Panc1 (cell line): ENCODE data around the gene ASTN2.

Source experiments
- POLR2AphosphoS5 ChIP-seq: IDR thresholded peaks from 2 replicates; pipeline ENCODE4 v1.6.1; 2012; ENCODE audit warnings: mild to moderate bottlenecking, low read depth, low read length, moderate library complexity
- TF ChIP-seq, protein P1 (sequence below): fragments of 450-650 bp; IDR thresholded peaks from 2 replicates; pipeline ENCODE4 v1.5.1; 2017; ENCODE audit warnings: mild to moderate bottlenecking
- TF ChIP-seq, protein P2 (sequence below), 2 experiments: IDR thresholded peaks; 2 replicates each; pipeline ENCODE4 v1.6.1; 2011 to 2012; ENCODE audit warnings: low read depth in 2 of 2, control low read depth in 1 of 2, low read length in 1 of 2, mild to moderate bottlenecking in 1 of 2, moderate library complexity in 1 of 2; ENCODE audit not compliant: insufficient read depth in 1 of 2

DNA sequence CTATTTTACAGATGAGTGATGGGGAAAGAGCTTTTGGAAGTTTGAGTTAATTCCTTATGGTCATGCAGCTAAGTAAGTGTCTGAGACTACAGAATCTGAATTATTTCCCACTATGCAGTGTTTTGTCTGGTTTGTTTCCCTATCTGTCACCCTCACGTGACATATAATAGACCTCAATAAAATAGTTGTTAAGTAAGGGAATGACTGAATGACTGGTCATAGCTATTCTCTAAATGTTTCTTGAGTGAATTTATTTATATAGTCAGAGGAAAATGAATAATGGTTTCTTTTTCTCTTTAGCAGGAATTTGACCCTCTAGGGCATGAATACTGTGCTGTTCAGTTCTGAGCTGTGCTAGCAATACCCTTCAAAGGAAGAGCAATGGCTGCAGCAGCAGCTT is 717.5 kb downstream of the ASTN2 start:
- TF ChIP-seq, protein P1, sequence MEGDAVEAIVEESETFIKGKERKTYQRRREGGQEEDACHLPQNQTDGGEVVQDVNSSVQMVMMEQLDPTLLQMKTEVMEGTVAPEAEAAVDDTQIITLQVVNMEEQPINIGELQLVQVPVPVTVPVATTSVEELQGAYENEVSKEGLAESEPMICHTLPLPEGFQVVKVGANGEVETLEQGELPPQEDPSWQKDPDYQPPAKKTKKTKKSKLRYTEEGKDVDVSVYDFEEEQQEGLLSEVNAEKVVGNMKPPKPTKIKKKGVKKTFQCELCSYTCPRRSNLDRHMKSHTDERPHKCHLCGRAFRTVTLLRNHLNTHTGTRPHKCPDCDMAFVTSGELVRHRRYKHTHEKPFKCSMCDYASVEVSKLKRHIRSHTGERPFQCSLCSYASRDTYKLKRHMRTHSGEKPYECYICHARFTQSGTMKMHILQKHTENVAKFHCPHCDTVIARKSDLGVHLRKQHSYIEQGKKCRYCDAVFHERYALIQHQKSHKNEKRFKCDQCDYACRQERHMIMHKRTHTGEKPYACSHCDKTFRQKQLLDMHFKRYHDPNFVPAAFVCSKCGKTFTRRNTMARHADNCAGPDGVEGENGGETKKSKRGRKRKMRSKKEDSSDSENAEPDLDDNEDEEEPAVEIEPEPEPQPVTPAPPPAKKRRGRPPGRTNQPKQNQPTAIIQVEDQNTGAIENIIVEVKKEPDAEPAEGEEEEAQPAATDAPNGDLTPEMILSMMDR: no peak
- TF ChIP-seq POLR2AphosphoS5: no peak
- TF ChIP-seq, protein P2, sequence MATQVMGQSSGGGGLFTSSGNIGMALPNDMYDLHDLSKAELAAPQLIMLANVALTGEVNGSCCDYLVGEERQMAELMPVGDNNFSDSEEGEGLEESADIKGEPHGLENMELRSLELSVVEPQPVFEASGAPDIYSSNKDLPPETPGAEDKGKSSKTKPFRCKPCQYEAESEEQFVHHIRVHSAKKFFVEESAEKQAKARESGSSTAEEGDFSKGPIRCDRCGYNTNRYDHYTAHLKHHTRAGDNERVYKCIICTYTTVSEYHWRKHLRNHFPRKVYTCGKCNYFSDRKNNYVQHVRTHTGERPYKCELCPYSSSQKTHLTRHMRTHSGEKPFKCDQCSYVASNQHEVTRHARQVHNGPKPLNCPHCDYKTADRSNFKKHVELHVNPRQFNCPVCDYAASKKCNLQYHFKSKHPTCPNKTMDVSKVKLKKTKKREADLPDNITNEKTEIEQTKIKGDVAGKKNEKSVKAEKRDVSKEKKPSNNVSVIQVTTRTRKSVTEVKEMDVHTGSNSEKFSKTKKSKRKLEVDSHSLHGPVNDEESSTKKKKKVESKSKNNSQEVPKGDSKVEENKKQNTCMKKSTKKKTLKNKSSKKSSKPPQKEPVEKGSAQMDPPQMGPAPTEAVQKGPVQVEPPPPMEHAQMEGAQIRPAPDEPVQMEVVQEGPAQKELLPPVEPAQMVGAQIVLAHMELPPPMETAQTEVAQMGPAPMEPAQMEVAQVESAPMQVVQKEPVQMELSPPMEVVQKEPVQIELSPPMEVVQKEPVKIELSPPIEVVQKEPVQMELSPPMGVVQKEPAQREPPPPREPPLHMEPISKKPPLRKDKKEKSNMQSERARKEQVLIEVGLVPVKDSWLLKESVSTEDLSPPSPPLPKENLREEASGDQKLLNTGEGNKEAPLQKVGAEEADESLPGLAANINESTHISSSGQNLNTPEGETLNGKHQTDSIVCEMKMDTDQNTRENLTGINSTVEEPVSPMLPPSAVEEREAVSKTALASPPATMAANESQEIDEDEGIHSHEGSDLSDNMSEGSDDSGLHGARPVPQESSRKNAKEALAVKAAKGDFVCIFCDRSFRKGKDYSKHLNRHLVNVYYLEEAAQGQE (IDR thresholded peaks at IDR 0.05; ENCODE audit: insufficient read depth in 1 of 2, low read depth in 2 of 2, low read length in 1 of 2): no peak
